ENCODE measurements around the gene MAPKAP1.

MAPKAP1 gene

GRCh38 chr9:125629446-125629845 lies 77.6 kb downstream of the MAPKAP1 start:
- ChIA-PET POLR2A (interaction anchor here (0.6 kb wide), 1 partner anchor 69 kb away, joined by 3 read pairs; no protein-coding TSS in a partner anchor), CTCF (no interaction called here)
- TF ChIP-seq NFRKB (IDR thresholded peaks at IDR 0.05) (no peak), L3MBTL2 (conservative IDR thresholded peaks at IDR 0.05) (no peak), PKNOX1 (IDR thresholded peaks at IDR 0.05) (no peak), ZNF384 (IDR thresholded peaks at IDR 0.05) (no peak), ARNT (IDR thresholded peaks at IDR 0.05) (no peak), SUZ12 (IDR thresholded peaks at IDR 0.05) (no peak), SP1 (IDR thresholded peaks at IDR 0.05) (no peak), BHLHE40 (IDR thresholded peaks at IDR 0.05; ENCODE audit: borderline replicate concordance) (no peak), ELF4 (IDR thresholded peaks at IDR 0.05) (no peak), HDGF (IDR thresholded peaks at IDR 0.05; ENCODE audit: borderline replicate concordance) (no peak)
- DNase-seq (ENCODE audit: extremely low spot score) = no peak

GRCh38 chr9:125626187-125626586 lies 80.8 kb downstream of the MAPKAP1 start:
- no peak for DNase-seq (ENCODE audit: extremely low spot score)
- POLR2A ChIA-PET = no interaction called here
- TF ChIP-seq L3MBTL2 (conservative IDR thresholded peaks at IDR 0.05) (no peak), TARDBP (IDR thresholded peaks at IDR 0.05) (no peak), ELF4 (IDR thresholded peaks at IDR 0.05) (no peak), FOXA1 (IDR thresholded peaks at IDR 0.05) (no peak), SUZ12 (IDR thresholded peaks at IDR 0.05) (no peak), BHLHE40 (IDR thresholded peaks at IDR 0.05; ENCODE audit: borderline replicate concordance) (no peak), ARNT (IDR thresholded peaks at IDR 0.05) (no peak), CTBP1 (IDR thresholded peaks at IDR 0.05; ENCODE audit: borderline replicate concordance) (no peak), PKNOX1 (IDR thresholded peaks at IDR 0.05) (no peak), HDGF (IDR thresholded peaks at IDR 0.05; ENCODE audit: borderline replicate concordance) (no peak), SP1 (IDR thresholded peaks at IDR 0.05) (no peak), LEF1 (IDR thresholded peaks at IDR 0.05; ENCODE audit: borderline replicate concordance) (no peak), FOXK2 (IDR thresholded peaks at IDR 0.05) (no peak)
- CTCF ChIA-PET = interaction anchor here (1.0 kb wide), 1 partner anchor 218 kb away, joined by 3 read pairs; no protein-coding TSS in a partner anchor

- TF ChIP-seq ARNT (IDR thresholded peaks at IDR 0.05) (no peak), FOXK2 (IDR thresholded peaks at IDR 0.05) (no peak), LEF1 (IDR thresholded peaks at IDR 0.05; ENCODE audit: borderline replicate concordance) (no peak), HDGF (IDR thresholded peaks at IDR 0.05; ENCODE audit: borderline replicate concordance) (no peak), ZNF384 (IDR thresholded peaks at IDR 0.05) (no peak), NFRKB (IDR thresholded peaks at IDR 0.05) (no peak), FOXA1 (IDR thresholded peaks at IDR 0.05) (no peak), FOXM1 (IDR thresholded peaks at IDR 0.05; ENCODE audit: borderline replicate concordance) (no peak), L3MBTL2 (conservative IDR thresholded peaks at IDR 0.05) (no peak), PKNOX1 (IDR thresholded peaks at IDR 0.05) (no peak), BHLHE40 (IDR thresholded peaks at IDR 0.05; ENCODE audit: borderline replicate concordance) (no peak), ELF4 (IDR thresholded peaks at IDR 0.05) (no peak), SUZ12 (IDR thresholded peaks at IDR 0.05) (no peak)
- DNase-seq (ENCODE audit: extremely low spot score) = no peak
- CTCF ChIA-PET = no interaction called here
- POLR2A ChIA-PET = no interaction called here
Measured at GRCh38 chr9:125621170-125621569, 85.8 kb downstream of the MAPKAP1 start.

GRCh38 chr9:125620216-125620615 lies 86.8 kb downstream of the MAPKAP1 start:
- no peak for TF ChIP-seq FOXA1 (IDR thresholded peaks at IDR 0.05)
- TF ChIP-seq FOXM1 (IDR thresholded peaks at IDR 0.05; ENCODE audit: borderline replicate concordance) = no peak
- no peak for TF ChIP-seq ZNF384 (IDR thresholded peaks at IDR 0.05)
- TF ChIP-seq ARNT (IDR thresholded peaks at IDR 0.05) = no peak
- TF ChIP-seq PKNOX1 (IDR thresholded peaks at IDR 0.05) = no peak
- TF ChIP-seq BHLHE40 (IDR thresholded peaks at IDR 0.05; ENCODE audit: borderline replicate concordance) = no peak
- no peak for TF ChIP-seq NFRKB (IDR thresholded peaks at IDR 0.05)
- no peak for TF ChIP-seq SUZ12 (IDR thresholded peaks at IDR 0.05)
- no peak for TF ChIP-seq LEF1 (IDR thresholded peaks at IDR 0.05; ENCODE audit: borderline replicate concordance)
- no peak for TF ChIP-seq CTBP1 (IDR thresholded peaks at IDR 0.05; ENCODE audit: borderline replicate concordance)
- TF ChIP-seq HDGF (IDR thresholded peaks at IDR 0.05; ENCODE audit: borderline replicate concordance) = no peak
- TF ChIP-seq SP1 (IDR thresholded peaks at IDR 0.05) = no peak
- no peak for TF ChIP-seq ELF4 (IDR thresholded peaks at IDR 0.05)
- TF ChIP-seq TARDBP (IDR thresholded peaks at IDR 0.05) = no peak
- TF ChIP-seq FOXK2 (IDR thresholded peaks at IDR 0.05) = no peak
- TF ChIP-seq L3MBTL2 (conservative IDR thresholded peaks at IDR 0.05) = no peak
- no peak for DNase-seq (ENCODE audit: extremely low spot score)
- POLR2A ChIA-PET = no interaction called here
- CTCF ChIA-PET = no interaction called here

- ChIA-PET CTCF (no interaction called here), POLR2A (no interaction called here)
- no peak for DNase-seq (ENCODE audit: extremely low spot score)
- TF ChIP-seq SP1 (IDR thresholded peaks at IDR 0.05) (no peak), BHLHE40 (IDR thresholded peaks at IDR 0.05; ENCODE audit: borderline replicate concordance) (no peak), ZNF384 (IDR thresholded peaks at IDR 0.05) (no peak)
Measured at GRCh38 chr9:125617087-125617486, 89.9 kb downstream of the MAPKAP1 start.

GRCh38 chr9:125613141-125613540 lies 93.9 kb downstream of the MAPKAP1 start:
- CTCF ChIA-PET = interaction anchor here (0.6 kb wide), 1 partner anchor 705 kb away, joined by 8 read pairs; no protein-coding TSS in a partner anchor
- POLR2A ChIA-PET = no interaction called here
- TF ChIP-seq HDGF (IDR thresholded peaks at IDR 0.05; ENCODE audit: borderline replicate concordance) (no peak), NFRKB (IDR thresholded peaks at IDR 0.05) (no peak), ARNT (IDR thresholded peaks at IDR 0.05) (no peak), FOXM1 (IDR thresholded peaks at IDR 0.05; ENCODE audit: borderline replicate concordance) (no peak), PKNOX1 (IDR thresholded peaks at IDR 0.05) (no peak), FOXK2 (IDR thresholded peaks at IDR 0.05) (no peak), CTBP1 (IDR thresholded peaks at IDR 0.05; ENCODE audit: borderline replicate concordance) (no peak), SP1 (IDR thresholded peaks at IDR 0.05) (no peak)
- no peak for DNase-seq (ENCODE audit: extremely low spot score)

Data from HEK293T (cell line).